Measurements from ENCODE around the gene EEF2. TPM values are rescaled to one million over a fixed set of nuclear protein-coding genes. Genes with fewer than 3 reads are reported as not detected.
"Not testable (repeated sequence)": the region's sequence is repeated elsewhere in the genome, so short reads cannot be mapped to it uniquely, and the experiment has no call there.

Gene EEF2
- polyA plus RNA-seq, 4 donors = 962 to 2,089 (median 1,615) TPM

DNA sequence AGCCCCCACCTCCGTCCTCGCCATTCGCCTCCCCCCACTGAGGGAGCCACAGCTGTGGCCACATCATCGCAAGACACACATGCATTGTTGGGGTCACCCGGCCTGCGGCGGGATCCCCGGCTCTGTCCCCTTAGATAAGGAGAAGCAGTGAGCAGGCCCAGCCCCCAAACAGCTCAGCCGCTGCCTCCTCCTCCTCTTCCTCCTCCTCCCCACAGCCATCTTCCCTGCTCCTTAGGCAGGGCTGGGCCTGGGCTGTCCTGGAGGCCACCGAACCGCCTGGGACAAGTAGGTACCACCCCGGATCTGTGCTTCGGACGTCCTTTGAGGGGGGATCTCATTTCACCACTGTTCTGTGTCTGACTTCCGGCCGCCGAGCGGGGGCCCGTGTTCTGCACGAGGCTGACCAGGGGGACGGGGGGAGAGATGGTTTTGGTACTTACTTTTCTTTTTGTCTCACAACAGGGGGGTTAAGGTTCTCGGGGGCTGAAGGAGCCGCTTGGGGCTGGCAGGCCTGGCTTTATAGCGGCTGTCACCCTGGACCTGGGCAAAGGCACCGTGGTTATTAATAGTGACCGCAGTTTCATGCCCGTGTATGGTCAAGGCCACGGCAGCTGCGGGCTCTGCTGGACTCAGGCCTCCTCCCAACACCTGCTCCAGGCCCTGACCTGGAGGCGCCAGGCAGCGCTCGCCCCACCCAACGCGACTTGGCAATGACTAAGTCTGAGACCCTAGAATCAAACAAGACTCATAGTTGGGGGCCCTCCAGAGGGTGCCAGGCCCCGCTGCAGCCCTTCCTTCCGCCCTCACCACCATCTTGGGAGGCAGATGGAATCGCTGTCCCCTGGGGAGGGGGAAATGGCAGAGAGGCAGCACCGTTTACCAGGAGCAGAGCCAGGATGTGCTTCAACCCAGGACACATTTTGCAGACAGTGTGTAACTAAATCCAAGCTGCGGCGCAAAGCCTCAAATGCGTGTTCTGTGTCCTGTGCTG lies 34.1 kb downstream of the EEF2 start:
- FAIRE-seq (no peak), DNase-seq (no peak)
- peak overlapping the region in 1 of 3 donors; percentile 3 for H3K4me3 ChIP-seq (ENCODE audit: low read depth in 1 of 3, low read length in 3 of 3)
- no peaks in the 10 kb centered on the region for H3K27me3 ChIP-seq (ENCODE audit: control insufficient read depth in 3 of 3, insufficient read depth in 3 of 3, low read length in 3 of 3)
- H3K36me3 ChIP-seq (ENCODE audit: control insufficient read depth in 3 of 3, insufficient read depth in 2 of 3, low read depth in 1 of 3, low read length in 3 of 3) = peaks cover 0 to 12% (median 5%) of the 10 kb centered on the region in 3 donors
- 35 to 44% (median 43%) methylated on average over 38 to 41 of the region's 41 CpGs for WGBS, 3 donors
- H3K9me3 ChIP-seq (ENCODE audit: control insufficient read depth in 2 of 2, insufficient read depth in 1 of 2, low read depth in 1 of 2, low read length in 1 of 2) = no peaks in the 10 kb centered on the region
- peak overlapping the region in 2 of 3 donors; percentile 18 to 30 for H3K27ac ChIP-seq (ENCODE audit: low read depth in 1 of 3, low read length in 2 of 3)
- no peaks in the 10 kb centered on the region for H3K4me1 ChIP-seq (ENCODE audit: control insufficient read depth in 3 of 3, insufficient read depth in 2 of 3, low read depth in 1 of 3, low read length in 2 of 3)

- peak overlapping the region in 1 of 3 donors; percentile 3 for H3K4me3 ChIP-seq (ENCODE audit: low read depth in 1 of 3, low read length in 3 of 3)
- WGBS, 3 donors = 37 to 53% (median 49%) methylated on average over 15 to 20 of the region's 20 CpGs
These were observed 35.0 kb downstream of the EEF2 start for GRCh38 chr19:3949997-3950859.

GRCh38 chr19:3949294-3949693 lies 36.0 kb downstream of the EEF2 start:
- H3K27ac ChIP-seq (ENCODE audit: low read depth in 1 of 3, low read length in 2 of 3) = no peak overlapping the region
- FAIRE-seq (no peak), DNase-seq (no peak)
- no peaks in the 10 kb centered on the region for H3K27me3 ChIP-seq (ENCODE audit: control insufficient read depth in 3 of 3, insufficient read depth in 3 of 3, low read length in 3 of 3)
- peaks cover 0 to 1% of the 10 kb centered on the region in 2 donors for H3K9me3 ChIP-seq (ENCODE audit: control insufficient read depth in 2 of 2, insufficient read depth in 1 of 2, low read depth in 1 of 2, low read length in 1 of 2)
- peaks cover 0 to 3% (median 0%) of the 10 kb centered on the region in 3 donors for H3K36me3 ChIP-seq (ENCODE audit: control insufficient read depth in 3 of 3, insufficient read depth in 2 of 3, low read depth in 1 of 3, low read length in 3 of 3)
- H3K4me3 ChIP-seq (ENCODE audit: low read depth in 1 of 3, low read length in 3 of 3) = no peak overlapping the region
- 81 to 83% (median 83%) methylated on average over 11 of the region's 11 CpGs for WGBS, 3 donors
- no peaks in the 10 kb centered on the region for H3K4me1 ChIP-seq (ENCODE audit: control insufficient read depth in 3 of 3, insufficient read depth in 2 of 3, low read depth in 1 of 3, low read length in 2 of 3)

More at GRCh38 chr19:3949997-3950859, 35.0 kb downstream of the EEF2 start:
- H3K27me3 ChIP-seq (ENCODE audit: control insufficient read depth in 3 of 3, insufficient read depth in 3 of 3, low read length in 3 of 3) = no peaks in the 10 kb centered on the region
- no peaks in the 10 kb centered on the region for H3K4me1 ChIP-seq (ENCODE audit: control insufficient read depth in 3 of 3, insufficient read depth in 2 of 3, low read depth in 1 of 3, low read length in 2 of 3)
- DNase-seq (no peak), FAIRE-seq (no peak)
- H3K27ac ChIP-seq (ENCODE audit: low read depth in 1 of 3, low read length in 2 of 3) = no peak overlapping the region
- H3K9me3 ChIP-seq (ENCODE audit: control insufficient read depth in 2 of 2, insufficient read depth in 1 of 2, low read depth in 1 of 2, low read length in 1 of 2) = no peaks in the 10 kb centered on the region
- H3K36me3 ChIP-seq (ENCODE audit: control insufficient read depth in 3 of 3, insufficient read depth in 2 of 3, low read depth in 1 of 3, low read length in 3 of 3) = peaks cover 0 to 4% (median 0%) of the 10 kb centered on the region in 3 donors

DNA sequence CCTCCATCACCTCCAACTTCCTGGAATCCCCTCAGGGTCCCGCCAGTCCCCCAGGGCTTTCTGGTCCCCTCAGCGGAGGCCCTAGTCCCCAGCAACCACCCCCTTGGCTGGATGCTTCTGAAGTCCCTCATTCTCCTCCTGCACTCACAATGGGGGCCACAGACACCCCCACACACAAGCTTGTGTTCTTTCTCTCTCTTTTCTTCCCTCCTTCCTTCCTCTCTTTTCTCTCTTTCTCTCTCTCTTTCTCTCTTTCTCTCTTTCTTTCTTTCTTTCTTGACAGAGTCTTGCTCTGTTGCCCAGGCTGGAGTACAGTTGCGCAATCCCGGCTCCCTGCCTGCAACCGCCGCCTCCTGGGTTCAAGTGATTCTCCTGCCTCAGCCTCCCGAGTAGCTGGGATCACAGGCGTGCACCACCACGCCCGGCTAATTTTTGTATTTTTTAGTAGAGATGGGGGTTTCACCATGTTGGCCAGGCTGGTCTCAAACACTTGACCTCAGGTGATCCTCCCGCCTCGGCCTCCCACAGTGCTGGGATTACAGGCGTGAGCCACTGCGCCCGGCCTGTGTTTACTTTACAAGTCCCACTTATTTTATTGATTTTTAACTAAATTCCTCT lies 37.8 kb downstream of the EEF2 start:
- 73 to 78% (median 76%) methylated on average over 15 of the region's 15 CpGs for WGBS, 3 donors
- not testable (repeated sequence) for H3K27me3 ChIP-seq (ENCODE audit: control insufficient read depth in 3 of 3, insufficient read depth in 3 of 3, low read length in 3 of 3)

GRCh38 chr19:3945838-3946237 lies 39.4 kb downstream of the EEF2 start:
- Histone ChIP-seq H3K4me3 (ENCODE audit: low read depth in 1 of 3, low read length in 3 of 3) (no peak overlapping the region), H3K4me1 (ENCODE audit: control insufficient read depth in 3 of 3, insufficient read depth in 2 of 3, low read depth in 1 of 3, low read length in 2 of 3) (no peaks in the 10 kb centered on the region)
- WGBS, 3 donors = 23 to 49% (median 48%) methylated on average over 2 of the region's 2 CpGs

More for the DNA sequence above, 37.8 kb downstream of the EEF2 start:
- DNase-seq; H3K27ac ChIP-seq (ENCODE audit: low read depth in 1 of 3, low read length in 2 of 3); FAIRE-seq; H3K36me3 ChIP-seq (ENCODE audit: control insufficient read depth in 3 of 3, insufficient read depth in 2 of 3, low read depth in 1 of 3, low read length in 3 of 3); H3K9me3 ChIP-seq (ENCODE audit: control insufficient read depth in 2 of 2, insufficient read depth in 1 of 2, low read depth in 1 of 2, low read length in 1 of 2); H3K4me3 ChIP-seq (ENCODE audit: low read depth in 1 of 3, low read length in 3 of 3); H3K4me1 ChIP-seq (ENCODE audit: control insufficient read depth in 3 of 3, insufficient read depth in 2 of 3, low read depth in 1 of 3, low read length in 2 of 3): not testable (repeated sequence)

DNA sequence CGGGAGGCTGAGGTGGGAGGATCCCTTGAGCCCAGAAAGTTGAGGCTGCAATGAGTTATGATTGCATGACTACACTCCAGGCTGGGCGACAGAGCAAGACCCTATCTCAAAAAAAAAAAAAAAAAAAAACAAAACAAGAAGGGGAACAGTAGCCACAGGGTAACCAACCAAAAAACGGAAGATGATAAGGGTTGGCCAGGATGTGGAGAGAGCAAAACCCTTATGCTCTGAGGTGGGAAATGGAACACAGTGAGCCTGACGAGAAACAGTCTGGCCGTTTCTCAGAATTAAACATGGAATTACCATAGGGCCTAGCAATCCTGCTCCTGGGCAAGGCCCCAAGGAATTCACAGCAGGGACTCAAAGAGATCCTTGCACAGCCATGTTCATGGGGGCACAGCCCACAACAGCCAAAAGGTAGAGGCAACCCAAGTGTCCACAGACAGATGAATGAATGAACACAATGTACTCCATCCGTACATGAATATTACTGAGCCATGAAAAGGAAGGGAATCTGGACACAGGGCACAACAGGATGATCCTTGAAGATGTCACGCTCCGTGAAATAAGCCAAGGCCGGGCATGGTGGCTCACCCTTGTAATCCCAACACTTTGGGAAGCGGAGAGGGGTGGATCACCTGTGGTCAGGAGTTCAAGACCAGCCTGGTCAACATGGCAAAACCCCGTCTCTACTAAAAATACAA lies 41.1 kb downstream of the EEF2 start:
- DNase-seq (no peak), FAIRE-seq (no peak)
- Histone ChIP-seq H3K27me3 (ENCODE audit: control insufficient read depth in 3 of 3, insufficient read depth in 3 of 3, low read length in 3 of 3) (no peaks in the 10 kb centered on the region), H3K4me3 (ENCODE audit: low read depth in 1 of 3, low read length in 3 of 3) (no peak overlapping the region), H3K4me1 (ENCODE audit: control insufficient read depth in 3 of 3, insufficient read depth in 2 of 3, low read depth in 1 of 3, low read length in 2 of 3) (no peaks in the 10 kb centered on the region), H3K36me3 (ENCODE audit: control insufficient read depth in 3 of 3, insufficient read depth in 2 of 3, low read depth in 1 of 3, low read length in 3 of 3) (no peaks in the 10 kb centered on the region), H3K9me3 (ENCODE audit: control insufficient read depth in 2 of 2, insufficient read depth in 1 of 2, low read depth in 1 of 2, low read length in 1 of 2) (peaks cover 0 to 2% of the 10 kb centered on the region in 2 donors), H3K27ac (ENCODE audit: low read depth in 1 of 3, low read length in 2 of 3) (no peak overlapping the region)
- 78 to 86% (median 81%) methylated on average over 11 of the region's 11 CpGs for WGBS, 3 donors

More at GRCh38 chr19:3945838-3946237, 39.4 kb downstream of the EEF2 start:
- no peaks in the 10 kb centered on the region for H3K27me3 ChIP-seq (ENCODE audit: control insufficient read depth in 3 of 3, insufficient read depth in 3 of 3, low read length in 3 of 3)
- FAIRE-seq (no peak), DNase-seq (no peak)
- H3K27ac ChIP-seq (ENCODE audit: low read depth in 1 of 3, low read length in 2 of 3) = no peak overlapping the region
- H3K9me3 ChIP-seq (ENCODE audit: control insufficient read depth in 2 of 2, insufficient read depth in 1 of 2, low read depth in 1 of 2, low read length in 1 of 2) = peaks cover 0 to 2% of the 10 kb centered on the region in 2 donors
- H3K36me3 ChIP-seq (ENCODE audit: control insufficient read depth in 3 of 3, insufficient read depth in 2 of 3, low read depth in 1 of 3, low read length in 3 of 3) = no peaks in the 10 kb centered on the region

DNA sequence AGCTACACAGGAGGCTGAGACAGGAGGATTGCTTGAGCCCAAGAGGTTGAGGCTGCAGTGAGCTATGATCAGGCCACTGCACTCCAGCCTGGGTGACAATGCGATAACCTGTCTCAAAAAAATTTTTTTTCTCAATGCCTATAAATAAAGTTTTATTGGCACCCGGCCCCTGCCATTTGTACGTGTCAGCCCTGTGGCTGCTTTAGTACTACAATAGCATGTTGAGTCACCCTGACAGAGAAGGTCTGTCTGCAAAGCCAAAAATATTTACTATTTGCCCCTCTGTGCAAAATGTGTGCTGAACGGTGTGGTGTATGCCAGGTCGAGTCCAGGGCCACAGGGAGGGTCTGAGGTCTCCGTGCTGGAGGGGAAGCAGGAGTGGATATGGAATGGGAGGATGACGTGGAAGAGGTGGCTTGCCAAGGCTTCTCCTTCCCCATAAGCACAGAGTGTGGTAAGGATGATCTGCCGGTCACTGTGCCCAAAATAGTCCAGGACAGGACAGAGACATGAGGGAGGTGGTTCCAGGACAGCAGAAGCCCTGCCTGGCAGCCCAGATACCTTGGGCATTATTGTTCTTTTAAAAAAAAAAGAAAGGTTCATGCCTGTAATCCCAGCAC lies 42.4 kb downstream of the EEF2 start:
- H3K4me3 ChIP-seq (ENCODE audit: low read depth in 1 of 3, low read length in 3 of 3) = no peak overlapping the region
- H3K9me3 ChIP-seq (ENCODE audit: control insufficient read depth in 2 of 2, insufficient read depth in 1 of 2, low read depth in 1 of 2, low read length in 1 of 2) = peaks cover 0 to 2% of the 10 kb centered on the region in 2 donors
- no peak for FAIRE-seq
- whole genome bisulfite sequencing, 3 donors = 85 to 89% (median 86%) methylated on average over 8 of the region's 8 CpGs
- no peaks in the 10 kb centered on the region for H3K36me3 ChIP-seq (ENCODE audit: control insufficient read depth in 3 of 3, insufficient read depth in 2 of 3, low read depth in 1 of 3, low read length in 3 of 3)
- no peaks in the 10 kb centered on the region for H3K4me1 ChIP-seq (ENCODE audit: control insufficient read depth in 3 of 3, insufficient read depth in 2 of 3, low read depth in 1 of 3, low read length in 2 of 3)
- no peaks in the 10 kb centered on the region for H3K27me3 ChIP-seq (ENCODE audit: control insufficient read depth in 3 of 3, insufficient read depth in 3 of 3, low read length in 3 of 3)
- DNase-seq = no peak
- no peak overlapping the region for H3K27ac ChIP-seq (ENCODE audit: low read depth in 1 of 3, low read length in 2 of 3)

Measured in small intestine (tissue), 7 donors.